Chondrocyte (in vitro differentiated cells): Measurements from ENCODE around the gene MYOF. TPM values are rescaled to one million over a fixed set of nuclear protein-coding genes. Genes with fewer than 3 reads are reported as not detected.

ENCODE experiments used
- DNase-seq: peaks from one replicate; pipeline ENCODE4 v3.0.0; 2021; ENCODE audit warnings: mixed read lengths, low spot score
- H3K27ac Mint-ChIP-seq: one replicate; pipeline ENCODE4 v1.8.0; 2021; ENCODE audit warnings: mild to moderate bottlenecking, moderate library complexity, mixed read lengths; ENCODE audit not compliant: unreplicated experiment
- H3K27me3 Mint-ChIP-seq: 2 replicates; pipeline ENCODE4 v1.8.0; 2021; ENCODE audit warnings: low read depth, mixed read lengths
- H3K36me3 Mint-ChIP-seq: 2 replicates; pipeline ENCODE4 v1.8.0; 2021; ENCODE audit warnings: low read depth, mixed read lengths
- H3K4me1 Mint-ChIP-seq: 2 replicates; pipeline ENCODE4 v1.8.0; 2021; ENCODE audit warnings: low read depth, mild to moderate bottlenecking, mixed read lengths
- H3K4me3 Mint-ChIP-seq: one replicate; pipeline ENCODE4 v1.8.0; 2021; ENCODE audit warnings: mild to moderate bottlenecking, moderate library complexity, mixed read lengths; ENCODE audit not compliant: unreplicated experiment
- H3K9me3 Mint-ChIP-seq: 2 replicates; pipeline ENCODE4 v1.8.0; 2021; ENCODE audit warnings: low read depth, mixed read lengths
- total RNA-seq: library from RNA; stranded (reverse); gene quantifications from 3 replicates; pipeline ENCODE4 v1.2.1, GENCODE V29; 2021
- TF ChIP-seq, protein P1 (sequence below): fragments of 200-600 bp; sonication (generic); IDR thresholded peaks from 2 replicates; pipeline ENCODE4 v1.5.0; 2021; ENCODE audit warnings: antibody characterized with exemption, mild to moderate bottlenecking, moderate library complexity

MYOF gene
- total RNA-seq, 1 donor from 2014 or later = 526 TPM

DNA sequence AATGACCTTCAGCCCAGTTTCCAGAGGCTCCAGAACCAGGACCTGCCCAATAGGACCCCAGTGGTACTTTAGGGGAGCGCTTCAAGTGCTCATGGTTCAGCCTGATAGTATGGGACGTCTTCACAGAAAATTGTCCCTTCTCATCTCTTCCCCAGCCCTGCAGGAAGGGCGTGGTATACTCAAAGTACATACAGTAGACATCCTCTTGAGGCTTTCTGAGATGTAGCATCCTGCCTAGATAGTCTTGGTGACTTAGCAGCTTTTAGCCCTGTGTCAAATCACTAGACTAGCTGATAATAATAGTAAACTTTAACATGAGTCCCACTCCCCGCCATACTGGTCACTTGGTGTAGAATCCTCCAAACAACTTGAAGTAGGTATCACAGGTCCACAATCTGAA, 215.3 kb downstream of the MYOF start:
- Mint-ChIP-seq H3K27me3 (no peaks in the 10 kb centered on the region), H3K9me3 (peaks cover 12% of the 10 kb centered on the region), H3K27ac (no peak overlapping the region), H3K36me3 (peaks cover 5% of the 10 kb centered on the region), H3K4me3 (no peak overlapping the region), H3K4me1 (no peaks in the 10 kb centered on the region)
- TF ChIP-seq, protein P1, sequence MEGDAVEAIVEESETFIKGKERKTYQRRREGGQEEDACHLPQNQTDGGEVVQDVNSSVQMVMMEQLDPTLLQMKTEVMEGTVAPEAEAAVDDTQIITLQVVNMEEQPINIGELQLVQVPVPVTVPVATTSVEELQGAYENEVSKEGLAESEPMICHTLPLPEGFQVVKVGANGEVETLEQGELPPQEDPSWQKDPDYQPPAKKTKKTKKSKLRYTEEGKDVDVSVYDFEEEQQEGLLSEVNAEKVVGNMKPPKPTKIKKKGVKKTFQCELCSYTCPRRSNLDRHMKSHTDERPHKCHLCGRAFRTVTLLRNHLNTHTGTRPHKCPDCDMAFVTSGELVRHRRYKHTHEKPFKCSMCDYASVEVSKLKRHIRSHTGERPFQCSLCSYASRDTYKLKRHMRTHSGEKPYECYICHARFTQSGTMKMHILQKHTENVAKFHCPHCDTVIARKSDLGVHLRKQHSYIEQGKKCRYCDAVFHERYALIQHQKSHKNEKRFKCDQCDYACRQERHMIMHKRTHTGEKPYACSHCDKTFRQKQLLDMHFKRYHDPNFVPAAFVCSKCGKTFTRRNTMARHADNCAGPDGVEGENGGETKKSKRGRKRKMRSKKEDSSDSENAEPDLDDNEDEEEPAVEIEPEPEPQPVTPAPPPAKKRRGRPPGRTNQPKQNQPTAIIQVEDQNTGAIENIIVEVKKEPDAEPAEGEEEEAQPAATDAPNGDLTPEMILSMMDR = no peak
- DNase-seq = no peak

DNA sequence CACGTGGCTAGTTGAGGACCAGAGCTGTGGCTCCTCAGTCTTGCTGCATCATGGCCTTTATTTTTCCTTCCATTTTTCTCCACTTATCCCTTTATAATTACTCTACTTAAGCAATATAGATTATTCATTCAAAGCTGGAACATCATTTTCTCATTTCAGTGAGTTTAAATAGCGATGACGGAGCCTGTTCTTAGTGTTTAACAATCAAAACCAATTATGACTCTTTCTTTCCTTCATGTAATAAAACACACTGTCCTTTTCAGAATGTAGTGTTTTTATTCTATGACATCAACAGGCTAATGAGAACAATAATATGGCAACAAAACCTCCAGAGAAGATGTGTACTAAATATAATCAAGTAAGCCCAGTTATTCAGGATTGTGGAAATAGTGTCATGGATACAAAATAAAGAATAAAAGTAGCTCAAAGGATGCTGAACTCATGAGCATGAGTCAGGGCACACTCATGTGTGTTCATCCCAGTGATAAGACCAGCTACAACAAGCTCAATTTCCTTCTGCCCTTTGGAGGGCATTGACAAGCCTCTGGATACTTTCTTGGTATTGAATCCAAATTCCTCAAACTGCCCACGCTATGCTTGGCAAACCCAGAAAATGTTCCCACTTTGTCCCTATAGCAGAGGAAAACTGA, 220.0 kb downstream of the MYOF start:
- Mint-ChIP-seq H3K4me3 (no peak overlapping the region), H3K4me1 (no peaks in the 10 kb centered on the region)
- DNase-seq = no peak

DNA sequence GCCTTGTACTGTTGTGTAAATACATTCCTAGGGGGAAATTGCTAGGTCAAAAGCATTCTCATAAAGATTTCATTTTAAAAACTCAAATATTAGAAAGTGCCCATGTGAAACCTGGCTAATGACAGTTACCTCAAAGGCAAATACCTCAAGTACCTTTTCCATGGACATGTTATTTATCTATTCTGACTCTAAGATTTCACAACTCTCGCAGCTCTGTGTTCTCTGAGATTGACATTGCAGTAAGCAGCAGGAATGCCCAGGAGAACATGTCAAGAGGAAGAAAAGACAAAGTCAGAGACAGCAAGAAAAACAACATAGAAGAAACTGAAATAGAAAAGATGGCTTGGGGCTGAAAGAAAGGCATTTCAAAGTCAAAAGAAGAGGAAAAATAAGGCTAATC, 221.0 kb downstream of the MYOF start:
- no peak for DNase-seq
- H3K4me3 Mint-ChIP-seq = no peak overlapping the region
- H3K27me3 Mint-ChIP-seq = no peaks in the 10 kb centered on the region
- no peaks in the 10 kb centered on the region for H3K36me3 Mint-ChIP-seq
- H3K9me3 Mint-ChIP-seq = no peaks in the 10 kb centered on the region
- H3K27ac Mint-ChIP-seq = no peak overlapping the region
- H3K4me1 Mint-ChIP-seq = no peaks in the 10 kb centered on the region
- TF ChIP-seq, protein P1 = no peak

More for the DNA sequence above, 220.0 kb downstream of the MYOF start:
- TF ChIP-seq, protein P1 = no peak
- Mint-ChIP-seq H3K9me3 (no peaks in the 10 kb centered on the region), H3K27ac (no peak overlapping the region), H3K27me3 (no peaks in the 10 kb centered on the region), H3K36me3 (no peaks in the 10 kb centered on the region)

DNA sequence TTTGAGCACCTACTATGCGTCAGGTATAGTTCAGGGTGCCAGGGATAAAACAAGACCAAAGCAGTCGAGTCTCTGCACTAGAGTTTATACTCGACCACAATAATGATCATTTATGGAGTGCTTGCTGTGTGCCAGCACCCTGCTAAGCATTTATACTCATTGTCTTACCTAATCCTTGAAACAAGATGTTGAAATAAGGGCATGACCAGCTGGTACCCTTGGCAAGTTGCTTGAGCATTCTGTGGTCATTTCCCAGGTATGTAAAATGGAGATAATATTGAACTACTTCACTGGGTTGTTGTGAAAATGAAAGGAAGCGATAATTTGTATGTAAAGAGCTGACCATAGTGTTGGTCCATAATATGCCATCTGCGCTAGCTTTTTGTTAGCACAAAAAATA, 223.0 kb downstream of the MYOF start:
- TF ChIP-seq, protein P1 = no peak
- no peak for DNase-seq

More for the DNA sequence above, 223.0 kb downstream of the MYOF start:
- Mint-ChIP-seq H3K9me3 (no peaks in the 10 kb centered on the region), H3K27me3 (no peaks in the 10 kb centered on the region), H3K27ac (no peak overlapping the region), H3K4me1 (peaks cover 9% of the 10 kb centered on the region), H3K36me3 (no peaks in the 10 kb centered on the region), H3K4me3 (no peak overlapping the region)

Other genes starting within 250 kb of the MYOF start
- gene CEP55, start 14.3 kb upstream of the MYOF start, total RNA-seq = 7.5 to 9.3 TPM (median 8.4 TPM) in 3 replicates
- not detected in 3 replicates for gene FFAR4, start 84.3 kb upstream of the MYOF start, total RNA-seq
- gene RBP4, start 118.9 kb upstream of the MYOF start, total RNA-seq = 10.7 to 30.1 TPM (median 29.3 TPM) in 3 replicates
- gene PDE6C, start 130.2 kb upstream of the MYOF start, total RNA-seq = not detected in 3 replicates
- gene FRA10AC1, start 220.3 kb upstream of the MYOF start, total RNA-seq = 11.8 to 15.2 TPM (median 13.2 TPM) in 3 replicates